ENCODE results near the gene DNAI2.

The DNAI2 gene, protein sequence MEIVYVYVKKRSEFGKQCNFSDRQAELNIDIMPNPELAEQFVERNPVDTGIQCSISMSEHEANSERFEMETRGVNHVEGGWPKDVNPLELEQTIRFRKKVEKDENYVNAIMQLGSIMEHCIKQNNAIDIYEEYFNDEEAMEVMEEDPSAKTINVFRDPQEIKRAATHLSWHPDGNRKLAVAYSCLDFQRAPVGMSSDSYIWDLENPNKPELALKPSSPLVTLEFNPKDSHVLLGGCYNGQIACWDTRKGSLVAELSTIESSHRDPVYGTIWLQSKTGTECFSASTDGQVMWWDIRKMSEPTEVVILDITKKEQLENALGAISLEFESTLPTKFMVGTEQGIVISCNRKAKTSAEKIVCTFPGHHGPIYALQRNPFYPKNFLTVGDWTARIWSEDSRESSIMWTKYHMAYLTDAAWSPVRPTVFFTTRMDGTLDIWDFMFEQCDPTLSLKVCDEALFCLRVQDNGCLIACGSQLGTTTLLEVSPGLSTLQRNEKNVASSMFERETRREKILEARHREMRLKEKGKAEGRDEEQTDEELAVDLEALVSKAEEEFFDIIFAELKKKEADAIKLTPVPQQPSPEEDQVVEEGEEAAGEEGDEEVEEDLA

DNA sequence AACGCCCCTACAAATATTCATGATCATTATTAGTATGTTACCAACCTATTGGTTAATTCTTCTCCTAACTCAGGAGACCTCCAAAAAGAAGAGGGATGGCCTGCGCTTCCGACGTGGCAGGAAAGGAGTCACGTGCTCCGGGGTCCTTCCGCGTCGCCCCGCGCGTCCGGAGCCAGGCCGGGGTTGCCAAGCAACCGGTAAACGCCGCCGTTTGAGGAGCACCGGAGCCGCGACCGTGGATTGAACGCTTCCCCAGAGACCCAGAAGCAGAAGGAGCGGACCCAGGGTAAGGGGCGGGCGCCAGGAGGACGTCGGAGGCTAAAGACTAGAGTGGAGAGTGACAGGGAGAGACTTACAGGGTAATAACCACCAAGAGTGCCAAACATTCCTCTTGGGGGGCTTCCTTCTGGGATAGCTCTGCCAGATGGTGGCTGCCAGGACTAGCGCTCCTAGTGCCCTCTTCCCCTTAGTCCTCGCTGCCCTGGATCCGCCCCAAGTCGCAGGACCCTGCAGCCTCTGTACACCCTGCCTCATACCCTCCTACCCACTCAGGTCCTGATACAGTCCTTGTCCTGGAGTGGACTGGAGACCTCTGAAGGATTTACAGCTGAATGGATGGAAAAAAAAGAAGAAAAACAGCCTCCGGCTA lies at the start of gene DNAI2:
DNAI2 (plus strand) TSS at position 175 of the 649 bp plus-strand sequence. CDS start 7,584 bp downstream, outside the sequence.
- peak in 1 of 2 donors; percentile 14 for DNase-seq (ENCODE audit: low read depth in 2 of 2)

DNA sequence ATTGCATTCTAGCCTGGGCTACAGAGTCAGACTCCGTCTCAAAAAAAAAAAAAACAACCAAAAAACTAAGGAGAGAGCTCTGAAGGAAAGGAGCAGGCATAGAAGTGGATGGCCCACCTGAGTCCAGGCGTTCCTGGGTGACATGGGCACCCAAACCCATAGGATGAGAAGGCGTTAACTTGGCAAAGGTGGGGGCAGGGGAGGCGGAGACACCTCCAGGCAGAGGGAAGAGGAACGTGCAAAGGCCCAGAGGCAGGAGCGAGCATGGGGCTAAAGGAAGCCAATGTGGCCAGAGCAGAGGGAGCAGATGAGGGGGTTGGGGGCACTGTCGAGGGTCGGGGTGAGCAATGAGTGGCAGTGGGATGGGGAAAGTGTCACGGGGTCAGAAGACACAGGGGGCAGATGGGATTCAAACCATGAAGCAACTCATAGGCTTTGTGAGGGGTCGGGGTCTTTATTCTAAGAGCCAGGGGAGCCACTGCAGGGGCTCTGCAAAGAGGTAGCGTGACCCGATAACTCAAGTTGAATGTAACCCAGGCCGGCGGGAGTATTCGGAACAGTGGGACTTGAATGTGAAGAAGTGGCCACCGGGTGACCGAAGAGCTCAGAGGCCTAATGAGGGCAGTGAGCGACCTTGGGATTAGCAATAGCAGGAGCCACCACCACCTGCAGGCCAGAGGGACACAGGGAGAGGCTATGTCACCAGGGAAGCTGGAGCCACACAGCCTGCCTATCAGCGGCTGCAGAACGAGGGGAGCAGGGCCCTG lies 48.9 kb upstream of the DNAI2 start:
- no peak for DNase-seq (ENCODE audit: low read depth in 2 of 2)

DNA sequence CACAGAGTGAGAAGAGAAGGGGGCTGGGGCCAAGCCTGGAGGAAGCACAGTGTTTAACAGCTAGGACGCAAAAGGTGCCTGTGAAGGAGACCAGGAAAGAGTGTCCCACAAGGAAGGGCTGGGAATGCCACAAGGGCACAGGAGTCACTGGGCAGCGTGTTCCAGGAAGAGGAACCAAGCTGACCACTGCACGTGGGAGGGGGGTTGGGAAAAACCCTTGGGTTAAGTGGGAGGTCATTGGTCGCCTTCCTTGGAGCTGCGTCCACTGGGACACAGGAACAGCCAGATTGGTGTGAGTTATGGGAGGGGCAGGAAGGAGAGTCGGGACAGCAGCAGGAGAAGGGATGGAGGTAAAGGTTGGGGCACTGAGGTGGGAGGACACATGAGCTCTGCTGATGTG lies 47.8 kb upstream of the DNAI2 start:
- no peak for DNase-seq (ENCODE audit: low read depth in 2 of 2)

DNA sequence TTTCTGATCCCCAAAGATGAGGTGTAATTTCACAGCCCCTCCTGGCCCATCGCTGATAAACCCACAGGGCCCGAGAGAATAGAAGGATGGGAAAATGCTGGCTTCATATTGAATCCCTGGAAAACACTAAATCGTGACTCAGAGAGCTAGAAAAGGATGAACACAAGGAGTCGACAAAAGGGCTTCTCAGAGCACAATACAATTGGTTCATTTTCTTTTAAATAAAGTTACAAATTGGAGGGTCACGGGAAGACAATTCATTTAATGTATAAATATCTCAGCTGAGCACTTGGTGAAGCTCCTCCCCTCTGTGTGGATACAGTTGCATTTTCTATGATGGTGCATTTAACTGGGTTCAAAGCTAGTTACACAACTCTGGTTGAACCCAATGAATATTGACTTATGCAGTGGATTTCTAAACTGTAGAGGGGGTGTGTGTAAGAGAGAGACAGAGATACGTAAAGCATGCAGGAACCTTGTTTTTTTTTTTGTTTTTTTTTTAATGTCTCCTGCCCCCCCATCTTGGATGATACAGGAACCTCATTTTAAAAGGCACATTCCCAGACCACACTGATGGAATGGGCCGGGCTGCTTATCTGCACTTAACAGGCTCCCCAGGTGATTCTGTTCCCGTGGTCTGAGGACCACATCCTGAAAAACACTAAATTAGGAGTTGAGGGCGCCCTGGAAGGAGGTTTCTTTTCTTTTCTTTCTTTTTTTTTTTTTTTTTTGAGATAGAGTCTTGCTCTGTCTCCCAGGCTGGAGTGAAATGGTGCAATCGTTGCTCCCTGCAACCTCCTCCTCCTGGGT lies 46.6 kb upstream of the DNAI2 start:
- no peak for DNase-seq (ENCODE audit: low read depth in 2 of 2)

DNA sequence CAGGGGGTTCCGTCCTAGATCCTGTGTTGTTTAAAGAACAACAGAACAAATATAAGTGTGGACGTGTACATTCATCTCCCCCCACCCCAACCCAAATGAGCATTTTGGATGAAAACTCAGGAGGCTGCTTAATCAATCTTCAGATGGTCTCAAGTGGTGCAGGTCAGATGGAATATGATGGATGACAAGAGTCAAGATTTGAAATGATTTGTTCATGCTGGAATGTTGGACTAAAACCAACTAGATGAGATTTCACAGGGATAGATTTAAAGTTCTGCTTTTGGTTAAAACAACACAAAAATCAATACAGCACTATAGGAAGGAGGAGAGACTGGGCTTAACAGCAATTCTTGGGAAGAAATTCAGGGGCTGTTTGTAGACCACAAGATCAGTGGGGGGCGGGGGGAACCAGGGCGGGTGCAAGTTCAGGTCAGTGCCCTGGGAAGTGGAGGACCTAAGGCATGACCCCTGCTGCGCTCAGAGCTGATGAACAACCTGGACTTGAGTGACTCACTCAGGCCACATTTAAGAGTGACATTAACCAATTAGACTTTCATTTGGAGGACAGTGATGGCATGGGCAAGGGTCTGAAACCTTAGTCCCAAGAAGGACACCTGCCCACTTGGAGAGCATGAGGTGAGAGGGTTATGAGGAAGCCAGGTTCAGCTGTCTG lies 45.6 kb upstream of the DNAI2 start:
- DNase-seq (ENCODE audit: low read depth in 2 of 2), result no peak

DNA sequence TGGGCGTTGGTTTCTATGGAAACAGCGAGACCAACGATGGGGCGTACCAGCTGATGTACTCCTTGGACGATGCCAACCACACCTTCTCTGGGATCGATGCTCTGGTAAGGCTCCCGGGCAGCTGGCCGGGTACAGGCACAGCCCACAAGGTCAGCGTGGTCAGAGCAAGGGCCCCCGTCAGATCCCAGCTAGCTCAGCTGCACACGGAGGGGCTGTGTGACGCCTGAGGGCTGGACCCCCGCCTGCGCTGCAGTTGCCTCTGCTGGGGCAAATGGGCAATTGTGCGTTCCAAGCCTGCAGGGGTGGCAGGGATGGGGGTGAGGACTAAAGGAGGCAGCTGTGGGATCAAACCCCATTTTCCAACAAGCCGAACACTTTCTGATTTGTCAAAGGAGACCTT lies 43.1 kb upstream of the DNAI2 start:
- no peak for DNase-seq (ENCODE audit: low read depth in 2 of 2)

DNA sequence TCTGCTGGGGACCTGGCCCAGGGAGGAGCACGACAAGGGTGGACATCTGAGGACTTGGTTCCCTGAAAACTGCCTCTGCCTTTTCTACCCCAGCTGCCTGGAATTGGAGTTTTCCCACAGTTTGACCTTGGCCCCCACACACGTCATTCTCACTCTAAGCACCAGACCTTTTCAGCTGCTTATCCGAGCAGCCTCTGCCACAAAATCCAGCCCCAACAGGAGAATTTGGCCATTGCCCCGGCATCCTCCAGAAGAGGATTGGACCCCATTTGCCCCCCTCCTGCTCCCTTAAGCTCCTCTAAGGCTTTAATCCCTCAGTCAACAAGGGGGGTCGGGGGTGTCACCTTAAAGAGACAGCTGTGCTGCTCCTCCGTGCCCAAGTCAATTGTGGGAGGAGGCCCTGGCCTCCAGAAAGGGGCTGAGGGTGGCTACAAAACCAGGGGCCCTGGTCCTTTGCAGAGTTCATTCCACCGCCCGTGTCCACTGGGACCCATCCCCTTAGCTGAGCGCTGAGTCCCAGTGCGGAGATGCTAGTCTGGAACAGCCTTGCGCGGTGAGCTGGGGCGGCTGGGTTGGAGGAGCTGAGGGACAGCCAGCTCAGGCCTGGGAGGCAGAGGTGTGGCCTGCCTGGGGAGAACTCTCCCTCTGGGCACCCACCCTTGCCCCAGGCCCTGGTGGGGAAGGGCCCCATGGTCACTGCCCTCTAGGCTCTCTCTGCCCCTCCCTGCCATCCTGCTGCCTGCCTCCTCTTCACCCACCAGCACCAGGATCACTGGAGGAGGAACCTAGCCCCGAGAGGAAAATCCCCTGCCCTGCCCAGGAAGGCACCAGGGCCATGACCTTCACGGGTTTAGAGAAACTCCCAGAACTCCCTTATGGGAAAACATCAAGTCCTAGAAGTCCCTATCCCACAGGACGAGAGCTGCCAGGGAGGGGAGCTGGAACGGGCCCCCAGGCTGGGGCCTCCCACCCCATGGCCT lies 41.8 kb upstream of the DNAI2 start:
- DNase-seq (ENCODE audit: low read depth in 2 of 2), result no peak

DNA sequence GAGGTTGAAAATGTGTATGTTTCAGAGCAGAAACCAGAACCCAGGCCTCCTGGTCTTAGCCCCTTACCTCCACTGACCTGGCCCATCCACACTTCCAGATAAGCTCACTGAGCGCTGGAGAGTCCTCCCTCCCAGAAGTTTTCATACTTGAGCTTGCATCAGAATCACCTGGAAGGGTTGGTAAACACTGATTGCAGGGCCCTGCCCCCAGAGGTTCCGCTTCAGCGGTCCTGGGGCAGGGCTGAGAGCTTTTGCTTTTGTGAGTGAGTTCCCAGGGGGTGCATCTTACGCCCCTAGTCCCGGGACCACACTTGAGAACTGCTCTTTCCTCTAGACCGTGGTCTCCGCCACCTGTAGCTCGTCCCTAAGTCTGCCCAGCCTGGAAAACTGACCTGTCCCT lies 40.1 kb upstream of the DNAI2 start:
- no peak for DNase-seq (ENCODE audit: low read depth in 2 of 2)

DNA sequence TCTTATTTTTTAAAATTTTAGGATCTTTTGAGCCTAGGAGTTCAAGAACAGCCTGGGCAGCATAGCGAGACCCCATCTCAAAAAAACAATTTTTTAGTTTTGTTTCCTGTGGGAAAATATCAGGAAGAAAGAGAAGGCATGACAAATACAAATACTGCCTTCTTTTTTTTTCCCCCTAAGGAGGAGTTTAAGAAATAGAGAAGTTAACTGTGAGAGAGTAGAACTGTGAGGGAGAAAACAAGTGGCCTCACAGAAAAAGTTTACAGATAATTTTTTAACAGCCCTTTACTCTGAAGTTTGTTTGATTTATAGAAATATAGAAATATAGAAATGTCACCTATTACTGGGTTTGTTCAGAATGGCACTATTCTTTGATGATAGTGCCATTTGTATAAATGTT lies 39.5 kb upstream of the DNAI2 start:
- no peak for DNase-seq (ENCODE audit: low read depth in 2 of 2)

DNA sequence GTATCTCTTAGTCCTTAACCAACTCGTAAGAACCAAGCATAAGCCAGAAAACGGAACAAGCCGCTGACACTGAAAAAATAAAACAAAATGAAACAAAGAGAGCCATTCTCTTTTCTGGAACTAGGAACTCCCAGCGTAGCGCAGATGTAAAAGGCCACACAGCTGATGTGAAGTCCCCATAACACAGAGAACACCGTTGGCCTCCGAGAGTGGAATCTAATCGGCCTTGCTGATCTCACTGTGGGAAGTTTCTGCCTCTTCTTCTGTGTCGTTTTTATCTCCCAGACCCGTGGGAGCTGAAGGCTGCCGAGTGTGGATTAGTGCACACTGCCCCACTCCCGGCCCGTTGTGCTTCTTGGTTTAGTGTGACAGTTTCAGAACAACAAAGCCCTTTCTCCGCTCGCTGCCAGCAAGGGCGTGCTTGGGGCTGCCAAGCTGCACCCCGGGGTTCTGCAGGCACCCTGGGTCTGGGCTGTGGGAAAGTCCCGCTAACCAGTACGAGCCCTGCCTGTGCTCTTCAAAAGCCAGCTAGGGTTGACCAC lies 38.9 kb upstream of the DNAI2 start:
- no peak for DNase-seq (ENCODE audit: low read depth in 2 of 2)

DNA sequence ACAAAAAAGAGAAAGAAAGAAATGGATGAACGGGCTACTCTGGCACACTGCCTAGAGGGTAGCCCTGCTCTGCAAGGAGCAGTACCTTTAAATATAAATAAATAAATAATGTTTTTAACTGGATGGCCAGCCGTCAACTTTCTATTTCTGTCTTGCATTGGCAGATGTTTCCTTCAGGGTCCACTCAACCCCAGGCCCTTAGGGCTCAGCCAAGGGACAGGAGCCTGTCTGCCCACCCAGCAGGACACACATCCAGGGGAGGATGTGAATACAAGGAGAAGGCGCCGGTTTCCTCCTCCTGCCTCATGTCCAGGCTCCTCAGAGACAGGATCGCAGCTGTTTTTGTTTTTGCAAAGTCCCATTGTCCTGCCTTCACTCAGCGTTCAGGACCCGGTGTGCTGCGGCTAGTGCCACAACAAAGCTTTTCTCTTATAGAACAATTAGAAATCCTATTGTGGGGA lies 38.1 kb upstream of the DNAI2 start:
- DNase-seq (ENCODE audit: low read depth in 2 of 2), result no peak

DNA sequence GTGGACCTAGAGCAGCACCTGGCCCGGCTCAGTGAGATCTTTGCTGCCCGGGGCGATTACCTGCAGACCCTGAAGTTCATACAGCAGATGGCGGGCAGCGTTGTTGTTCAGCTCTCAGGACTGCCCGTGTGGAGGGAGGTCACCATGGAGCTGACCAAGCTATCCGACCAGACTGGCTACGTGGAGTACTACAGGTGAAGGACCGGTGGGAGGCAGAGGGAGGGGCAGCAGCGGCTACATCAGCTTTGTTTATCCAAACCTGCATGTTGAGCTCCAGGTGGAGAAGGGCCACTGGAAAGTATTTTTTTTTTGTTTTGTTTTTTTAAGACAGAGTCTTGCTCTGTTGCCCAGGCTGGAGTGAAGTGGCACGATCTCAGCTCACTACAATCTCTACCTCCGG lies 36.7 kb upstream of the DNAI2 start:
- DNase-seq (ENCODE audit: low read depth in 2 of 2), result no peak

DNA sequence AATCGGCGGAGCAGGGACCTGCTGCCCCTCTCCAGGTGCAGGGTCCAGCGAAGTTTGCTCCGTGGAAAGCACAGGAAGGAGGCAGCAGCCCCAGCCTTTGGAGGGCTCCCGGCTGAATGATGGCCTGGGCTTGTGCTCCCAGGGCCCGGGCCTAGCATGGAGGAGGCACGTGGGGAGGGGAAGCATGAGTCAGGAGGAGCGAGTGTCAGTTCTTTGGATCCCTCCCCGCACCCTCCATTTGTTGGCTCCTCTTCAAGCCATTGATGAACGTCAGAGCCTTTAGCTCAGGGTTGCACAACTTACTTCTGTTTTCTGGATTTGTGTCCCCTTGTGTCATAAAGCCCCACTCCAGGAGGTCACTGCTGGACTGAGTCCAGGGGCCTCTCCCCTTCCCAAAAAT lies 34.9 kb upstream of the DNAI2 start:
- no peak for DNase-seq (ENCODE audit: low read depth in 2 of 2)

DNA sequence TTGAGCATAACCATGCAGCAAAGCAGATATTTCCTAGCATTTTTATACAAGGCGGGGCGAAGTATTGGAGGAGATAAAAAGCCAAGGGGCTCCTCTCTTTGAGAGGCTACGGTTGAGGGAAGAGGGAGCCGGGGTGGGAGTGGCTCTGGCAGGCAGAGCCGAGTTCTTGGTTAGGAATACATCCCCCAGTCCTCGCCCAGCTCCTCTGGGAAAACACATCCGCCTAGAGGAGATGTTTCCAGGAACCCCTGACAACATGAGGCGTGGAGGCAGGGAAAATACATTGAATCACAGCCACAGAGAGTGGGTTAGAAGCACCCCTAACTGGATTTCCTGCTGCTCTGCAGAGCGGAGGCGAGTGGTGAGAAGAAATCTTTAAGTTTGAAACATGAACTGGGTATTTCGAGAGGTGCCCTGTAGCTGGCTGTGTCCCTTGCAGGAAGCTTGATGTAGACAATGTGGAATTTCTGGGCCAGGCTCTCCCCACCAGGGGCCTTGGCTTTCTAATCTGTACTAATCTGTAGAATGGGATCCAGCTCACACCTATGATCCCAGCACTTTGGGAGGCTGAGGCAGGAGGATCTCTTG lies 33.3 kb upstream of the DNAI2 start:
- no peak for DNase-seq (ENCODE audit: low read depth in 2 of 2)

DNA sequence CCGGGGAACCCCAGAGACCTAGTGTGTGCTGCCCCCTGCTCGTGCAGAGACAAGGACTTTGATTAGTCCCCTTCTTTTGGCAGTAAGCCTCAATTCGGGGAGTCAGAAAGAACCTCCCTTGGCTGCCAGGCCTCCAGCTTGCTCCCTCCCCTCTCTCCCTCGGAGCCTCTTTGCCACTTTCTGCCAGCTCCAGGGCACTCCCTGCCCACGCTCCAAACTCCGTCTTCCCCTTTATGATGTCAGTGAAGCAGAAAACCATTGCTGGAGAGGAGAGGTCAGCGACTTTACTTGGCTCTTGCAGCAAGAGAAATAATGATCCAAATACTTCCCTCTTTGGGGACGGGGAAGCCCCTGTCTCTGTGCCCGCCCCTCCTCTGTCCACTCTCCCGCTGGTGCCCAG lies 32.6 kb upstream of the DNAI2 start:
- no peak for DNase-seq (ENCODE audit: low read depth in 2 of 2)

DNA sequence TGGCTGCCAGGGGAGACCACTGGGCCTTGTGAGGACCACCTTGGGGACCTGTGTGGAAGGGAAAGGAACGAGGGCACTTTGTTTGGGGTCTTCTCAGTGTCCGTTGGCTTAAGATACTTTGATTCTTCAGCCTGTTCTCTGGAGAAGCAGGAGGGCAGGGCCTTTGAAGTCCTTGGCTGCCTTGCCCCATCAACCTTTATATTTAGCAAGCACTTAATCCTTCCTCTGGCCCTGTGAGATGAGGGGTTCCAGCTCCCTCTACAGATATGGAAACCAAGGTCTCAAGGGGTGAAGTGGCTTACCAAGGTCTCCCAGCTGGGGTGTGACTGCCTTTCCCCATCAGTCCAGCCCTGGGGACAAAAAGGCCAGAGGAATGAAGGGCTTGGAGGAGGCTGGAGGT lies 32.2 kb upstream of the DNAI2 start:
- no peak for DNase-seq (ENCODE audit: low read depth in 2 of 2)

DNA sequence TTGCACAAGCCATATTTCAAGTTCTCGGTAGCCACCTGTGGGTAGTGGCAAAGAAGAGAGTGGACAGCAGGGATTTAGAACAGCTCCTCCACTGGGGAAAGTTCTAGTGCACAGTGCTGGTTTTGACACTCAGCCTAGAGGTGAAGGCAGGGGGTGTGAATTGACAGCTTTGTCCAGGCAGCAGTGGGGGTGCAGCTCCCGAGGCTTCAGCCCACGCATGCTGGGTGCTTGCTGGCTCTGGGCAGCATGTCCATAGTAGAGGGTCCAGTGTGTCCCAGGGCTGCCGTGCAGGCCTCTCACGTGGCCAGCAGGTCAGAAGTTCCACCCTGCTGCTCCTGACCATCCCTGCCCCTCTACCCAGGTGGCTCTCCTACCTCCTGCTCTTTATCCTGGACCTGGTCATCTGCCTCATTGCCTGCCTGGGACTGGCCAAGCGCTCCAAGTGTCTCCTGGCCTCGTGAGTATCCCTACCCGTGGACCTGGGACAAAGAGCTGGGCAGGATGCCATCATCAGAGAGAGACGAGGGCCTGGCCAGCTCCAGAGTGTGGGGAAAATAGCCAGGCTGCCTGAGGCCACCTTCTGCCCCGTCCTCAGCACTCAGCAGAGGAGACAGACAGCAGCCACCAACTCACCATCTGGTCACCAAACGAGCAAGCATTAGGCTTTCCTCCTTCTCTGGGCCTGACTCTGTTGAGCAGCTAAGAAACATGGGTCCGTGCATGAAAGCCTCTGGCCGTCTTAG lies 30.9 kb upstream of the DNAI2 start:
- DNase-seq (ENCODE audit: low read depth in 2 of 2), result no peak

DNA sequence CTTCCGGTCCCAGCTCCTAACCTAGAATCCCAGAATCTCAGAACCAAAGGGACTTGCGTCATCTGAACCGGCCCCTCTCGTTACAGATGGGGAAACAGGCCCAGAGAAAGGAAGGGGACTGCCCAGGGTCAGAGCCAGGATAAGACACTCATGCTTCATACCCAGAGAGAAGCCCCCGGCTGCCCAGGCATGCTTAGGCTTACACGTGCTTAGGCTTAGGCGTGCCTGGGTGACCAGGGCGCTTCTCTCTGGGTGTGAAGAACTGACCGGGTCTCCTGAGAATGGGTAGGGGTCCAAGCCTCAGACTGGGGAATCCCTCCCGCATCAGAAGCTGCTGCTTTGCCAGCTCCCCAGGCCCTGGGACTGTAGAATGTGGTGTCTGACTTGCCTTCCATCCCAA lies 29.9 kb upstream of the DNAI2 start:
- DNase-seq (ENCODE audit: low read depth in 2 of 2), result no peak
